Endothelial cell of umbilical vein (primary cell): ENCODE measurements around the gene PIRT. TPM values are rescaled to one million over a fixed set of nuclear protein-coding genes. Genes with fewer than 3 reads are reported as not detected.

ENCODE experiments used
- BruUV-seq: library from RNA; stranded (reverse); fragments of 400-500 nt; replicated peaks from 2 replicates; lab custom pipeline; 2021; lab: Mats Ljungman, UMichigan
- CTCF ChIA-PET: fragments of 300-600, 350-600 bp; sonication (Branson Sonifier 250); formaldehyde crosslinking; loops from one replicate; lab custom pipeline; 2021; ENCODE audit warnings: antibody characterized with exemption, inconsistent platforms; lab: Charles Lee
- POLR2A ChIA-PET: fragments of 300-600, 350-600 bp; sonication (Branson Sonifier 250); formaldehyde crosslinking; loops from one replicate; lab custom pipeline; 2021; ENCODE audit warnings: antibody characterized with exemption, inconsistent platforms; lab: Charles Lee
- DNase-seq: peaks from one replicate; pipeline ENCODE4 v3.0.0-alpha.2; 2011; ENCODE audit warnings: low read depth, low spot score
- FAIRE-seq: peaks from 2 replicates; lab custom pipeline; 2011; peaks lifted over from hg19 to GRCh38; lab: Jason Lieb, UNC
- H2AFZ ChIP-seq: 2 replicates; pipeline ENCODE4 v1.6.0; 2012; ENCODE audit warnings: low read depth, low read length, control low read depth, inconsistent platforms
- H3K27ac ChIP-seq: 2 replicates; pipeline ENCODE4 v1.5.1; 2011; ENCODE audit warnings: low read depth, mild to moderate bottlenecking, control low read depth, low read length, moderate library complexity; ENCODE audit not compliant: insufficient read depth
- H3K27me3 ChIP-seq, 2 experiments: 2 replicates each; pipeline versions ENCODE4 v1.6.0 to v1.6.1; 2011; ENCODE audit warnings: low read length in 2 of 2, mixed read lengths in 1 of 2; ENCODE audit not compliant: control insufficient read depth in 2 of 2, insufficient read depth in 2 of 2
- H3K36me3 ChIP-seq, 2 experiments: 2 replicates in 1 of 2; 3 replicates in 1 of 2; pipeline ENCODE4 v1.5.1; 2011; ENCODE audit warnings: low read length in 2 of 2, mild to moderate bottlenecking in 1 of 2, moderate library complexity in 1 of 2; ENCODE audit not compliant: control insufficient read depth in 2 of 2, insufficient read depth in 2 of 2; ENCODE audit errors: extremely low read depth in 1 of 2
- H3K4me1 ChIP-seq: 3 replicates; pipeline ENCODE4 v1.5.1; 2011; ENCODE audit warnings: mild to moderate bottlenecking, low read length; ENCODE audit not compliant: control insufficient read depth, insufficient read depth; ENCODE audit errors: extremely low read depth
- H3K4me2 ChIP-seq: 2 replicates; pipeline ENCODE4 v1.6.1; 2011; ENCODE audit warnings: low read length, control low read depth, mixed read lengths; ENCODE audit not compliant: insufficient read depth
- H3K4me3 ChIP-seq, 3 experiments: fragments of 200-600 bp in 1 of 3; sonication (generic), shearing (Covaris generic) in 1 of 3; replicated peaks in 1 of 3; 2 replicates each; pipeline ENCODE4 v1.5.1; 2011 to 2016; ENCODE audit warnings: control low read depth in 3 of 3, low read length in 3 of 3, mild to moderate bottlenecking in 2 of 3, inconsistent platforms in 1 of 3, low read depth in 1 of 3, moderate library complexity in 1 of 3; ENCODE audit not compliant: insufficient read depth in 1 of 3
- H3K79me2 ChIP-seq: 2 replicates; pipeline ENCODE4 v1.6.0; 2012; ENCODE audit warnings: low read length, inconsistent platforms; ENCODE audit not compliant: control insufficient read depth, insufficient read depth
- H3K9ac ChIP-seq: replicated peaks from 2 replicates; pipeline ENCODE3; 2011; ENCODE audit warnings: low read length, control low read depth; ENCODE audit not compliant: insufficient read depth; ENCODE audit errors: extremely low read depth
- H3K9me1 ChIP-seq: replicated peaks from 3 replicates; pipeline ENCODE4 v1.6.0; 2011; ENCODE audit warnings: mild to moderate bottlenecking, low read length; ENCODE audit not compliant: control insufficient read depth, insufficient read depth; ENCODE audit errors: extremely low read depth
- H3K9me3 ChIP-seq: replicated peaks from 2 replicates; pipeline ENCODE4 v1.5.1; 2012; ENCODE audit warnings: low read length, inconsistent platforms; ENCODE audit not compliant: control insufficient read depth, insufficient read depth
- H4K20me1 ChIP-seq: replicated peaks from 2 replicates; pipeline ENCODE3; 2011; ENCODE audit warnings: mild to moderate bottlenecking, low read length; ENCODE audit not compliant: control insufficient read depth, insufficient read depth; ENCODE audit errors: extremely low read depth
- CTCF ChIP-seq, 2 donors: IDR thresholded peaks; 1 replicate in 1 of 2; 2 replicates in 1 of 2; pipeline ENCODE4 v1.5.1; 2011; ENCODE audit warnings: low read length in 2 of 2, mild to moderate bottlenecking in 2 of 2, moderate library complexity in 2 of 2, control low read depth in 1 of 2, inconsistent platforms in 1 of 2, low read depth in 1 of 2; ENCODE audit not compliant: insufficient read depth in 1 of 2; ENCODE audit errors: extremely low read depth in 1 of 2
- EZH2 ChIP-seq: IDR thresholded peaks from 2 replicates; pipeline ENCODE4 v1.6.1; 2012; ENCODE audit warnings: borderline replicate concordance, low read depth, mild to moderate bottlenecking, moderate library complexity, low read length, inconsistent platforms; ENCODE audit not compliant: severe bottlenecking
- FOS ChIP-seq: IDR thresholded peaks from 2 replicates; pipeline ENCODE4 v1.6.1; 2011; ENCODE audit warnings: mild to moderate bottlenecking, low read length, moderate library complexity, borderline replicate concordance; ENCODE audit not compliant: insufficient read depth
- GATA2 ChIP-seq: IDR thresholded peaks from 2 replicates; pipeline ENCODE4 v1.7.0; 2011; ENCODE audit warnings: low read depth, mild to moderate bottlenecking, moderate library complexity, mixed read lengths, low read length; ENCODE audit not compliant: insufficient read length, insufficient read depth
- JUN ChIP-seq: IDR thresholded peaks from 2 replicates; pipeline ENCODE4 v1.6.1; 2011; ENCODE audit warnings: borderline replicate concordance, low read depth; ENCODE audit not compliant: insufficient read length, insufficient read depth
- MAX ChIP-seq: IDR thresholded peaks from 2 replicates; pipeline ENCODE4 v1.6.1; 2011; ENCODE audit not compliant: insufficient read depth, insufficient read length
- MYC ChIP-seq: IDR thresholded peaks from one replicate; pipeline ENCODE4 v1.6.1; 2011; ENCODE audit warnings: mild to moderate bottlenecking, low read depth, low read length
- POLR2A ChIP-seq: IDR thresholded peaks from 2 replicates; pipeline ENCODE4 v1.6.1; 2012; ENCODE audit warnings: low read depth, mild to moderate bottlenecking, control low read depth, low read length
- POLR2AphosphoS5 ChIP-seq: IDR thresholded peaks from 2 replicates; pipeline ENCODE4 v1.6.1; 2012; ENCODE audit warnings: low read depth, mild to moderate bottlenecking, control low read depth, low read length, moderate library complexity; ENCODE audit not compliant: insufficient read depth
- dilution Hi-C: fragments of 300-500 bp; cut with MboI; formaldehyde crosslinking; loops from one replicate; pipeline ENCODE4 v1.15.0; 2019; ENCODE audit warnings: low sequenced_read_pairs; ENCODE audit not compliant: extremely low pct_ligation_motif_present
- intact Hi-C: fragments of 100-400 bp; cut with micrococcal nuclease; formaldehyde crosslinking; loops from one replicate; pipeline ENCODE4 v1.10.0; 2022
- polyA plus RNA-seq, 4 experiments: library from polyadenylated mRNA; depleted of rRNA in 3 of 4; stranded (reverse) in 3 of 4; unstranded in 1 of 4; fragments of >200 nt; gene quantifications; 2 replicates each; pipeline versions ENCODE4 v1.2.1 to v1.2.3, GENCODE V29; 2011 to 2012; ENCODE audit warnings: missing spikeins in 1 of 4
- total RNA-seq: library from RNA; stranded (reverse); gene quantifications from 2 replicates; pipeline ENCODE4 v1.2.3, GENCODE V29; 2021

PIRT gene
- total and polyA plus RNA-seq, 2 donors (not counting 3 experiments of a cell fraction or from before 2014, with no cell fraction given): not detected

- POLR2A ChIA-PET: no interaction called here
- intact Hi-C loops: no loop called here
Measured at GRCh38 chr17:10802496-10803284, 35.2 kb downstream of the PIRT start.

More at GRCh38 chr17:10802496-10803284, 35.2 kb downstream of the PIRT start:
- H3K9me3 ChIP-seq: no peaks in the 10 kb centered on the region
- no peaks in the 10 kb centered on the region for H3K27me3 ChIP-seq
- TF ChIP-seq MYC (no peak), MAX (no peak), JUN (no peak), CTCF (IDR thresholded peaks at IDR 0.05; ENCODE audit: extremely low read depth in 1 of 2, insufficient read depth in 1 of 2, low read depth in 1 of 2, low read length in 2 of 2) (no peak), POLR2AphosphoS5 (no peak), GATA2 (no peak), FOS (no peak), EZH2 (no peak), POLR2A (no peak)
- H3K4me3 ChIP-seq: no peak overlapping the region
- no peaks in the 10 kb centered on the region for H3K9me1 ChIP-seq
- DNase-seq: no peak
- H4K20me1 ChIP-seq: no peaks in the 10 kb centered on the region
- H3K4me2 ChIP-seq: no peak overlapping the region
- dilution Hi-C loops: no loop called here
- H3K79me2 ChIP-seq: no peaks in the 10 kb centered on the region
- H3K36me3 ChIP-seq: no peaks in the 10 kb centered on the region
- H3K27ac ChIP-seq: no peak overlapping the region
- H2AFZ ChIP-seq: no peak overlapping the region
- CTCF ChIA-PET: no interaction called here
- no peak for FAIRE-seq
- H3K9ac ChIP-seq: no peak overlapping the region
- no peaks in the 10 kb centered on the region for H3K4me1 ChIP-seq
- no TSS peak for BruUV-seq
